Measurements from ENCODE around the gene TMEM163. TPM values are rescaled to one million over a fixed set of nuclear protein-coding genes. Genes with fewer than 3 reads are reported as not detected.

TMEM163 gene
- total RNA-seq, 1 donor from 2014 or later: 0.18 TPM

DNA sequence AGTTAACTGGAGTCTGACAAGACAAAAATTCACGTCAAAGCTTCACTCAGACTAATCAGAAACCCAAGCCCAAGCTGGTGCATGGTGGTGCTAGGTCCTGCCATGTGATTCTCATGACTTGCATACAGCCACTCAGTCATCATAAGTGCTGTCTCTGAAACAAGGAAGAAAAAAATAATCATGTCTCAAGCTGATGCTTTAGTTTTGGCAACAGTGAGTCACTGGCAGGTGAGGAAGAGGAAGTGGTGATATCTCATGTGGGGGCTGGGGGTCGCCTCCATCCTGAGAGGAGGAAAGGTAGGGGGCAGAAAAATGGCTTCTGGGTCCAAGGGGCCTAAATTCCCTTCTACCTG, 136.3 kb downstream of the TMEM163 start:
- Mint-ChIP-seq H3K27ac (ENCODE audit: unreplicated experiment) (no peak overlapping the region), H3K4me3 (ENCODE audit: unreplicated experiment) (no peak overlapping the region), H3K4me1 (ENCODE audit: low read depth, unreplicated experiment) (peaks cover 28% of the 10 kb centered on the region), H3K9me3 (ENCODE audit: unreplicated experiment) (peaks cover 3% of the 10 kb centered on the region), H3K27me3 (ENCODE audit: low read depth, unreplicated experiment) (no peaks in the 10 kb centered on the region), H3K36me3 (ENCODE audit: low read depth, unreplicated experiment) (no peaks in the 10 kb centered on the region)
- Histone ChIP-seq H3K9me3 (ENCODE audit: insufficient read depth, low read depth, low read length) (peaks cover 2% of the 10 kb centered on the region), H4K20me1 (ENCODE audit: insufficient read depth, low read length) (no peaks in the 10 kb centered on the region), H3K4me1 (ENCODE audit: insufficient read depth, low read length) (no peaks in the 10 kb centered on the region), H3K4me2 (ENCODE audit: low read length) (no peak overlapping the region), H3K9ac (ENCODE audit: low read length) (no peak overlapping the region), H3K4me3 (ENCODE audit: insufficient read depth, low read depth, low read length) (no peak overlapping the region), H3K27me3 (ENCODE audit: insufficient read depth, low read length) (no peaks in the 10 kb centered on the region), H3K79me2 (ENCODE audit: insufficient read depth, low read length) (no peaks in the 10 kb centered on the region), H2AFZ (ENCODE audit: low read depth, low read length) (no peak overlapping the region), H3K36me3 (ENCODE audit: insufficient read depth, low read length) (no peaks in the 10 kb centered on the region), H3K27ac (ENCODE audit: low read depth, low read length) (no peak overlapping the region)
- TF ChIP-seq CTCF (IDR thresholded peaks at IDR 0.05; ENCODE audit: insufficient read depth, low read depth, low read length): no peak
- no peak for TF ChIP-seq EZH2 (IDR thresholded peaks at IDR 0.05; ENCODE audit: insufficient read depth, low read length)
- DNase-seq (ENCODE audit: low read depth) (no peak), FAIRE-seq (no peak)

- H3K27me3 Mint-ChIP-seq (ENCODE audit: low read depth, unreplicated experiment): peaks cover under 1% of the 10 kb centered on the region
- Histone ChIP-seq H3K4me1 (ENCODE audit: insufficient read depth, low read length) (no peaks in the 10 kb centered on the region), H2AFZ (ENCODE audit: low read depth, low read length) (no peak overlapping the region), H3K4me2 (ENCODE audit: low read length) (no peak overlapping the region), H3K9ac (ENCODE audit: low read length) (no peak overlapping the region), H4K20me1 (ENCODE audit: insufficient read depth, low read length) (no peaks in the 10 kb centered on the region), H3K36me3 (ENCODE audit: insufficient read depth, low read length) (no peaks in the 10 kb centered on the region), H3K79me2 (ENCODE audit: insufficient read depth, low read length) (no peaks in the 10 kb centered on the region), H3K9me3 (ENCODE audit: insufficient read depth, low read depth, low read length) (no peaks in the 10 kb centered on the region), H3K27me3 (ENCODE audit: insufficient read depth, low read length) (no peaks in the 10 kb centered on the region), H3K4me3 (ENCODE audit: insufficient read depth, low read depth, low read length) (no peak overlapping the region), H3K27ac (ENCODE audit: low read depth, low read length) (no peak overlapping the region)
- H3K36me3 Mint-ChIP-seq (ENCODE audit: low read depth, unreplicated experiment): no peaks in the 10 kb centered on the region
- FAIRE-seq (no peak), DNase-seq (ENCODE audit: low read depth) (no peak)
- H3K4me1 Mint-ChIP-seq (ENCODE audit: low read depth, unreplicated experiment): peaks cover 28% of the 10 kb centered on the region
- TF ChIP-seq EZH2 (IDR thresholded peaks at IDR 0.05; ENCODE audit: insufficient read depth, low read length) (no peak), CTCF (IDR thresholded peaks at IDR 0.05; ENCODE audit: insufficient read depth, low read depth, low read length) (no peak)
- H3K27ac Mint-ChIP-seq (ENCODE audit: unreplicated experiment): no peak overlapping the region
- H3K9me3 Mint-ChIP-seq (ENCODE audit: unreplicated experiment): no peaks in the 10 kb centered on the region
- H3K4me3 Mint-ChIP-seq (ENCODE audit: unreplicated experiment): no peak overlapping the region
Observed at GRCh38 chr2:134581877-134582546, 136.8 kb downstream of the TMEM163 start.

DNA sequence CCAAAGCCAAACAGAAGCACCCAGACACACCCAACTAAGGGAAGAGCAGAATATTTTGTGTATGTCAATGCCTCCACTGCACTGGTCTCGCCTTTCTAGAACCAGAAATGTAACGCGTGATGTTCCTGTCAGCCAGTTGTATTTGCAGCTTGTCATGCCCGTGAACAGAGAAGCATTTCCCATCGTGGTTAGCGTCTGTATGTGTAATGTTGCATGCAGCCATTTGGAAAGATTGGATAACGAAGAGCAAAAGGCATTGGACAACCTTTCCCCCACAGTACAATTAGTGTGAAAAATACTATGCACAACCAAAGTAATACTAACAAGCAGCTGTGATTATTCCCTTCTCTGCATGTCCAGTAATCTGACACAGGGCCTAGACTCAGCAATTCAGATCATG, 140.5 kb downstream of the TMEM163 start:
- no peak overlapping the region for H3K4me3 Mint-ChIP-seq (ENCODE audit: unreplicated experiment)
- H3K4me3 ChIP-seq (ENCODE audit: insufficient read depth, low read depth, low read length): no peak overlapping the region
- TF ChIP-seq EZH2 (IDR thresholded peaks at IDR 0.05; ENCODE audit: insufficient read depth, low read length) (no peak), CTCF (IDR thresholded peaks at IDR 0.05; ENCODE audit: insufficient read depth, low read depth, low read length) (no peak)
- DNase-seq (ENCODE audit: low read depth) (no peak), FAIRE-seq (no peak)
- H3K27me3 Mint-ChIP-seq (ENCODE audit: low read depth, unreplicated experiment): peaks cover 7% of the 10 kb centered on the region
- H3K36me3 ChIP-seq (ENCODE audit: insufficient read depth, low read length): no peaks in the 10 kb centered on the region
- H4K20me1 ChIP-seq (ENCODE audit: insufficient read depth, low read length): no peaks in the 10 kb centered on the region
- no peaks in the 10 kb centered on the region for H3K36me3 Mint-ChIP-seq (ENCODE audit: low read depth, unreplicated experiment)
- no peak overlapping the region for H2AFZ ChIP-seq (ENCODE audit: low read depth, low read length)
- H3K27ac ChIP-seq (ENCODE audit: low read depth, low read length): no peak overlapping the region
- H3K27me3 ChIP-seq (ENCODE audit: insufficient read depth, low read length): no peaks in the 10 kb centered on the region
- no peak overlapping the region for H3K4me2 ChIP-seq (ENCODE audit: low read length)
- H3K9me3 Mint-ChIP-seq (ENCODE audit: unreplicated experiment): no peaks in the 10 kb centered on the region
- no peaks in the 10 kb centered on the region for H3K79me2 ChIP-seq (ENCODE audit: insufficient read depth, low read length)
- H3K4me1 ChIP-seq (ENCODE audit: insufficient read depth, low read length): no peaks in the 10 kb centered on the region
- no peak overlapping the region for H3K27ac Mint-ChIP-seq (ENCODE audit: unreplicated experiment)
- H3K9me3 ChIP-seq (ENCODE audit: insufficient read depth, low read depth, low read length): no peaks in the 10 kb centered on the region
- peaks cover 16% of the 10 kb centered on the region for H3K4me1 Mint-ChIP-seq (ENCODE audit: low read depth, unreplicated experiment)
- H3K9ac ChIP-seq (ENCODE audit: low read length): no peak overlapping the region

Measured in astrocyte (in vitro differentiated cells and primary cell).